ENCODE measurements around the gene PRKAG2. TPM values are rescaled to one million over a fixed set of nuclear protein-coding genes. Genes with fewer than 3 reads are reported as not detected.

Gene PRKAG2
- polyA plus RNA-seq, 3 donors = 29.2 to 59.8 (median 30.9) TPM

- Histone ChIP-seq H3K27ac (ENCODE audit: low read depth in 1 of 2, low read length in 2 of 2) (no peak overlapping the region), H3K9ac (ENCODE audit: insufficient read depth, low read length, poor library complexity, severe bottlenecking) (no peak overlapping the region), H3K4me3 (replicated peaks in 1 of 3; ENCODE audit: low read depth in 2 of 3, low read length in 3 of 3) (no peak overlapping the region), H3K9me3 (replicated peaks in 1 of 2; ENCODE audit: control insufficient read depth in 1 of 2, insufficient read depth in 1 of 2, low read length in 2 of 2) (no peaks in the 10 kb centered on the region), H3K36me3 (replicated peaks in 1 of 2; ENCODE audit: control insufficient read depth in 1 of 2, insufficient read depth in 2 of 2, low read length in 2 of 2) (peaks cover 14 to 46% of the 10 kb centered on the region in 2 donors), H4K20me1 (ENCODE audit: insufficient read depth, low read length) (peaks cover 82% of the 10 kb centered on the region), H3K27me3 (ENCODE audit: control insufficient read depth in 2 of 2, insufficient read depth in 2 of 2, low read length in 2 of 2) (no peaks in the 10 kb centered on the region), H3K79me2 (ENCODE audit: insufficient read depth, low read length) (peaks cover 86% of the 10 kb centered on the region), H3K4me1 (ENCODE audit: control insufficient read depth in 1 of 2, insufficient read depth in 2 of 2, low read length in 2 of 2) (peaks cover 24 to 31% of the 10 kb centered on the region in 2 donors), H3K4me2 (replicated peaks; ENCODE audit: extremely low read depth, low read length, poor library complexity, severe bottlenecking) (no peak overlapping the region), H2AFZ (ENCODE audit: insufficient read depth, low read depth, low read length, poor library complexity, severe bottlenecking) (no peak overlapping the region)
- Mint-ChIP-seq H3K9me3 (no peaks in the 10 kb centered on the region), H3K4me1 (peaks cover 43% of the 10 kb centered on the region), H3K27me3 (ENCODE audit: low read depth in 3 of 3) (peaks cover 1% of the 10 kb centered on the region in 3 donors), H3K27ac (no peak overlapping the region), H3K4me3 (no peak overlapping the region), H3K36me3 (peaks cover 45 to 53% of the 10 kb centered on the region in 2 donors)
- WGBS (ENCODE audit: insufficient coverage) = 94% methylated on average over 14 of the region's 14 CpGs
- TF ChIP-seq, protein P1, sequence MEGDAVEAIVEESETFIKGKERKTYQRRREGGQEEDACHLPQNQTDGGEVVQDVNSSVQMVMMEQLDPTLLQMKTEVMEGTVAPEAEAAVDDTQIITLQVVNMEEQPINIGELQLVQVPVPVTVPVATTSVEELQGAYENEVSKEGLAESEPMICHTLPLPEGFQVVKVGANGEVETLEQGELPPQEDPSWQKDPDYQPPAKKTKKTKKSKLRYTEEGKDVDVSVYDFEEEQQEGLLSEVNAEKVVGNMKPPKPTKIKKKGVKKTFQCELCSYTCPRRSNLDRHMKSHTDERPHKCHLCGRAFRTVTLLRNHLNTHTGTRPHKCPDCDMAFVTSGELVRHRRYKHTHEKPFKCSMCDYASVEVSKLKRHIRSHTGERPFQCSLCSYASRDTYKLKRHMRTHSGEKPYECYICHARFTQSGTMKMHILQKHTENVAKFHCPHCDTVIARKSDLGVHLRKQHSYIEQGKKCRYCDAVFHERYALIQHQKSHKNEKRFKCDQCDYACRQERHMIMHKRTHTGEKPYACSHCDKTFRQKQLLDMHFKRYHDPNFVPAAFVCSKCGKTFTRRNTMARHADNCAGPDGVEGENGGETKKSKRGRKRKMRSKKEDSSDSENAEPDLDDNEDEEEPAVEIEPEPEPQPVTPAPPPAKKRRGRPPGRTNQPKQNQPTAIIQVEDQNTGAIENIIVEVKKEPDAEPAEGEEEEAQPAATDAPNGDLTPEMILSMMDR (IDR thresholded peaks at IDR 0.05) = no peak
- no peak for DNase-seq
- intact Hi-C loops (cut with micrococcal nuclease) = no loop called here
Observed at GRCh38 chr7:151856098-151856497, 20.8 kb downstream of the PRKAG2 start.

DNA sequence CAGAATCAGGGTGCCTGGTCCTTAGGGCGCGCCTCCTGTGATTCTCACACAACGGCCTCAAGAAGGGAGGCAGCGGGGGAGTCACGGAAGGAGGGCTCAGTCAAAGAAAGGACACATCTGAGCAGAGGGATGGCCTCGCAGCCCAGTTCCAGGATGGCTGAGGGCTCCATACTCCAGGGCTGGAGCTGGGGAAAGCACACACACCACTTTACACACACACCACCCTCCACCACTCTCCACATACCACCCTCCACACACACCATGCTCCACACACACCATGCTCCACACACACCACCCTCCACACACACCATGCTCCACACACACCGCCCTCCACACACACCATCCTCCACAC, 22.2 kb downstream of the PRKAG2 start:
- Mint-ChIP-seq H3K9me3 (no peaks in the 10 kb centered on the region), H3K36me3 (peaks cover 42 to 49% of the 10 kb centered on the region in 2 donors), H3K27ac (peak overlapping the region in 2 of 7 donors; percentile 46 to 79), H3K4me1 (peaks cover 57% of the 10 kb centered on the region), H3K27me3 (ENCODE audit: low read depth in 3 of 3) (peaks cover 1% of the 10 kb centered on the region in 3 donors), H3K4me3 (no peak overlapping the region)
- peaks cover 81% of the 10 kb centered on the region for H3K79me2 ChIP-seq (ENCODE audit: insufficient read depth, low read length)
- H3K27ac ChIP-seq (ENCODE audit: low read depth in 1 of 2, low read length in 2 of 2) = peak overlapping the region in 1 of 2 donors; percentile 9
- intact Hi-C loops (cut with micrococcal nuclease) = loop anchor here (5.0 kb wide), 3 partner anchors 47 to 68 kb away; no protein-coding TSS in a partner anchor
- H3K36me3 ChIP-seq (replicated peaks in 1 of 2; ENCODE audit: control insufficient read depth in 1 of 2, insufficient read depth in 2 of 2, low read length in 2 of 2) = peaks cover 8 to 37% of the 10 kb centered on the region in 2 donors
- no peak overlapping the region for H3K4me3 ChIP-seq (replicated peaks in 1 of 3; ENCODE audit: low read depth in 2 of 3, low read length in 3 of 3)
- no peak overlapping the region for H2AFZ ChIP-seq (ENCODE audit: insufficient read depth, low read depth, low read length, poor library complexity, severe bottlenecking)
- H3K9me3 ChIP-seq (replicated peaks in 1 of 2; ENCODE audit: control insufficient read depth in 1 of 2, insufficient read depth in 1 of 2, low read length in 2 of 2) = no peaks in the 10 kb centered on the region
- H3K4me1 ChIP-seq (ENCODE audit: control insufficient read depth in 1 of 2, insufficient read depth in 2 of 2, low read length in 2 of 2) = peaks cover 38 to 45% of the 10 kb centered on the region in 2 donors
- no peak overlapping the region for H3K9ac ChIP-seq (ENCODE audit: insufficient read depth, low read length, poor library complexity, severe bottlenecking)
- no peak for DNase-seq
- no peaks in the 10 kb centered on the region for H3K27me3 ChIP-seq (ENCODE audit: control insufficient read depth in 2 of 2, insufficient read depth in 2 of 2, low read length in 2 of 2)
- TF ChIP-seq, protein P1 (IDR thresholded peaks at IDR 0.05) = no peak
- H4K20me1 ChIP-seq (ENCODE audit: insufficient read depth, low read length) = peaks cover 68% of the 10 kb centered on the region
- H3K4me2 ChIP-seq (replicated peaks; ENCODE audit: extremely low read depth, low read length, poor library complexity, severe bottlenecking) = no peak overlapping the region
- WGBS (ENCODE audit: insufficient coverage) = 94% methylated on average over 6 of the region's 7 CpGs
